Ishikawa (cell line): ENCODE data around the gene ACKR2.

ENCODE experiments used
- CEBPB ChIP-seq: IDR thresholded peaks from 2 replicates; pipeline ENCODE4 v1.6.1; 2012
- CREB1 ChIP-seq: IDR thresholded peaks from 2 replicates; pipeline ENCODE4 v1.6.1; 2012; ENCODE audit warnings: low read depth
- EGR1 ChIP-seq: IDR thresholded peaks from 2 replicates; pipeline ENCODE4 v1.6.1; 2012
- EP300 ChIP-seq: IDR thresholded peaks from 2 replicates; pipeline ENCODE4 v1.6.1; 2012; ENCODE audit warnings: borderline replicate concordance
- FOXM1 ChIP-seq: IDR thresholded peaks from 2 replicates; pipeline ENCODE4 v1.6.1; 2012; ENCODE audit warnings: low read depth, borderline replicate concordance
- MAX ChIP-seq: IDR thresholded peaks from 2 replicates; pipeline ENCODE4 v1.6.1; 2012
- NFIC ChIP-seq: IDR thresholded peaks from 2 replicates; pipeline ENCODE4 v1.6.1; 2012
- RAD21 ChIP-seq: IDR thresholded peaks from 2 replicates; pipeline ENCODE4 v1.6.1; 2012; ENCODE audit warnings: low read depth
- REST ChIP-seq: IDR thresholded peaks from 2 replicates; pipeline ENCODE4 v1.6.1; 2012; ENCODE audit warnings: low read depth, mild to moderate bottlenecking
- TAF1 ChIP-seq: IDR thresholded peaks from 2 replicates; pipeline ENCODE4 v1.6.1; 2012; ENCODE audit warnings: low read depth, mild to moderate bottlenecking
- TCF12 ChIP-seq: IDR thresholded peaks from 2 replicates; pipeline ENCODE4 v1.6.1; 2012; ENCODE audit warnings: low read depth
- TEAD4 ChIP-seq: IDR thresholded peaks from 2 replicates; pipeline ENCODE4 v1.6.1; 2012
- USF1 ChIP-seq: IDR thresholded peaks from 2 replicates; pipeline ENCODE4 v1.6.1; 2012
- YY1 ChIP-seq: IDR thresholded peaks from 2 replicates; pipeline ENCODE4 v1.6.1; 2012; ENCODE audit warnings: low read depth
- ZBTB7A ChIP-seq: IDR thresholded peaks from 2 replicates; pipeline ENCODE4 v1.6.1; 2012; ENCODE audit warnings: low read depth

Gene ACKR2

DNA sequence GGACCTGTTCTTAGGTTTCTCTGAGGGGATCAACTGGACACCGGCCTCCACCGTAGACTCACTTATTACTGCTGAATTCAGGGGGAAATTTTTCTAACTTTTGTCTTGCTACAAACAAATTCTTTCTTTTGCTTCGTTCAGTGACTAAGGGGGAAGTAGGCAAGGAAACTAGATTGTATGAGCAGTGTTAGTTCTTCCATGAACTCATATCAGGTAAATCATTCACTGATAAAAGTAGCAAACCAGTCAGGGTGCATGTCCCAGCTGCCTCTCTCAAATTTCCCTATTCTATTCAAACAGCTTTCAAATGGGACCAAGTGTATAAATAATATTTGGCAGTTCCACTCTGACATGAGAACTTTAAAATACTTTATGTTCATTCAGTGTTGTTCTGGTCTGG, 28.8 kb upstream of the ACKR2 start:
- TF ChIP-seq EP300 (no peak), FOXM1 (no peak), MAX (no peak), EGR1 (no peak), CEBPB (no peak), YY1 (no peak), TCF12 (no peak), ZBTB7A (no peak), NFIC (no peak), USF1 (no peak)

GRCh38 chr3:42780892-42781700, 28.1 kb upstream of the ACKR2 start:
- no peak for TF ChIP-seq CREB1
- TF ChIP-seq RAD21: peak; percentile 70

DNA sequence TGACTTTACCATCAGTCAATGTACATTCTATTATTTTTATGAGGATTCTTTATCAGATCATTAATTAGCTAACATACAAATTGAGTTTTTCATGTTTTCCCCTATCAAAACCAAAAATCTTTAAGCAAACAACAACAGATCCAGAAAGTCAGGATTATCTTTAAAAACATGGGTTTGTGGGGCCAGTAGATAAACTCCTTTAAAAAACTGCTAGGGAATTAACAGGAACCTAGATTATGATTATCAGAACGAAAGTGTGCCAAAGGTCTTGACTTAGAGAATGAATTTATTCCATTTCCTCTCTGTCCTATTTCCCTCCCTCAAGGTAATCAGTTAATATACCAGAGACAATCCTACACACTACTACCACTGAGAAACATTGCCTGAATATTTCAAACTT, 23.0 kb upstream of the ACKR2 start:
- no peak for TF ChIP-seq REST
- TF ChIP-seq TAF1: no peak
- TF ChIP-seq CREB1: no peak

GRCh38 chr3:42786631-42787030, 22.6 kb upstream of the ACKR2 start:
- no peak for TF ChIP-seq CREB1

- TF ChIP-seq TAF1 (no peak), RAD21 (no peak), ZBTB7A (no peak), FOXM1 (no peak), USF1 (no peak), TEAD4 (no peak), MAX (no peak), REST (no peak), CREB1 (no peak), EP300 (no peak), CEBPB (no peak), TCF12 (no peak), EGR1 (no peak), NFIC (no peak), YY1 (no peak)
Observed at GRCh38 chr3:42790714-42791229, 18.5 kb upstream of the ACKR2 start.

DNA sequence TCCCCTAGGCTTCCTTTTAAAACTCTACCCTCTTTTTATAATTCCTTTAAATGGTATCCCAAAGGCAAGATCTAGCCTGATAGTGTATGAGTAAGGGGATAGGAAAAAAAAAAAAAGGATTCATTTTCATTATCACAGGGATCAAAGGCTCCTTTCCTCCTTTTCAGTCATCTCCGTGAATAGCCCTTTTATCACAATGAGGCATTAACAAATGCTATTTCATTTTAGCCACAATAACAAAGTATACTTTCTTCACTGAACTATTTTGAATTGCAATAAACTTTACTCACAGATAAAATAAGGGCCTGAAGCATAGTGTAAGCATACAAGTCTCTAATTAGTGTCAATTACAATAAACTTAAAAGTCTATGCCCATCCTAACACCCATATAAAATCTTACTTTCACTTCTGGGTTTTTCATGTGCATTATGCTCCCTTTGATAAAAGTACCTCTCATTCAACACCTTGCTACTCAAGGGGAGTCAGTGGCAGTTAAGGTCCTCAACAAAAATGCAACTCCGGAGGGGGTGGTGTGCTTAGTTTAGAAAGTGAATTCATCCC, 13.5 kb upstream of the ACKR2 start:
- no peak for TF ChIP-seq TEAD4
- TF ChIP-seq NFIC: no peak
- no peak for TF ChIP-seq ZBTB7A
- TF ChIP-seq MAX: no peak
- TF ChIP-seq YY1: no peak
- no peak for TF ChIP-seq USF1
